NCI-H748 (cell line): ENCODE data around the gene PAIP2.
"Not testable (repeated sequence)": the region's sequence is repeated elsewhere in the genome, so short reads cannot be mapped to it uniquely, and the experiment has no call there.

ENCODE experiments used
- DNase-seq: peaks from one replicate; lab custom pipeline; 2025; ENCODE audit not compliant: unreplicated experiment; lab: John Stamatoyannopoulos, UW

Gene PAIP2

GRCh38 chr5:139314276-139314675, 27.4 kb upstream of the PAIP2 start:
- no peak for DNase-seq

- DNase-seq: no peak
Measured at GRCh38 chr5:139315056-139315615, 26.5 kb upstream of the PAIP2 start.

GRCh38 chr5:139335811-139336210, 5.8 kb upstream of the PAIP2 start:
- peak; percentile 7 for DNase-seq

- no peak for DNase-seq
Measured at GRCh38 chr5:139340051-139340450, 1.6 kb upstream of the PAIP2 start.

DNA sequence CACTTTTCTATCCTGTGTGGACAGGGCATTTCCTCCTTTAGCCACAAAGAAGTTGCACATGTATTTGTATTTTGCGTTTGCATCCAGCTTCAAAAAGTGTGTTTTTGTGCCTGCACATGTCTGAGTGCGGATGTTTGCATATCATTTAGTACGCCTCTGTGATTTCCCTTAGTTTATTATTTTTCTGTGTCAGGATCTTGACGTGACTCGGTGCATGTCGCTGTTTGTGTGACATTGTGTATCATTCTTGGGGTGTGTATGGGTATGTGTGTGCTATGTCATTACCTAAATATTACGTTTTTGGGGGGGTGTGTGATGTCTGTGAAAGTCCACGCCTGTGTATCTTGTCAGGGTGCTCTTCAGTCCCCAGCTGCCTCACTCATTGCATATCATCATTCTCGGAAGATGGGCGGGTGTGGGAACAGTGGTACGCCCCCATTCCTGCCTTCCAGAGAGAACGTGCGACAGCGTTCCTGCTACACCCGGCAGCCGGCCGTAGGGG, 416 bp upstream of the PAIP2 start:
- no peak for DNase-seq

GRCh38 chr5:139342423-139342723, 719 bp downstream of the PAIP2 start:
- no peak for DNase-seq

- no peak for DNase-seq
Measured at GRCh38 chr5:139343476-139343875, 1.8 kb downstream of the PAIP2 start.

DNA sequence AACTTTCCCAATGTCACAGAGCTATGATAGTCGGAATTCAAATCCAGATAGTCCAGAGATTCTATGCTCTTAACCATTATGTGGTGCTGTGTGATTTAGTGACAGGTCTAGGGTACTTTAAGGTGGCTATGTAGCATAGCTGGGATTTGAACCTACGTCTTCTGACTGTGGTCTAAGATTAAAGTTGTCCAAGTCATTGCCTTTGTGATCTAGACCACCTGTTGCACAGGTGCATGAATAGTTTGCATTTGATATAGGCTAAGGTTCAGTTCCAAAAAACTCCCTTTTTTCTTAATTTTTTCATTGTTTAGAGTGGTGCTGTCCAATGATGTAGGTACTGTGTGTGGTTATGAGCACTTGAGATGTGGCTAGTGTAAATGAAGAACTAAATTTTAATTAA, 2.5 kb downstream of the PAIP2 start:
- DNase-seq: no peak

- DNase-seq: not testable (repeated sequence)
Measured at GRCh38 chr5:139345442-139345841, 3.8 kb downstream of the PAIP2 start.

- not testable (repeated sequence) for DNase-seq
Measured at GRCh38 chr5:139347863-139348262, 6.2 kb downstream of the PAIP2 start.

- DNase-seq: no peak
Measured at GRCh38 chr5:139354186-139354585, 12.5 kb downstream of the PAIP2 start.

- DNase-seq: not testable (repeated sequence)
Measured at GRCh38 chr5:139355900-139356299, 14.2 kb downstream of the PAIP2 start.

DNA sequence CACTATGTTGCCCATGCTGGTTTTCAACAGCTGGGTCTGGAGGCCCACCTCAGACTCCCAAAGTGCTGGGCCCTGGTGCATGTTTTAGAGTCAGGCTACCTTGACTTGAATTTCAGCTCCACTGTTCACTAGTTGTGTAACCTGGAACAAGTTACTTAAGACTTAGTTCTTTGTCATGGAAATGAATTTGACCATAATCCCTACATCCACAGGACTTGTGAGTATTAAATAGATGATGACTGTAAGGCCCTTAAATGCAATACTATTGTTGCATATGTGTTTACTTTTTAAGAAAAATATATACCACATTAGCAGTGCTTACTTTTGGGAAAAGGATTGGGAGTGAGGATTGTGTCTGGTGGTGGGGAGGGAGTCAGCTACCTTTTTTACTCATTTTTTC, 16.4 kb downstream of the PAIP2 start:
- no peak for DNase-seq

GRCh38 chr5:139360384-139360783, 18.7 kb downstream of the PAIP2 start:
- DNase-seq: no peak

DNA sequence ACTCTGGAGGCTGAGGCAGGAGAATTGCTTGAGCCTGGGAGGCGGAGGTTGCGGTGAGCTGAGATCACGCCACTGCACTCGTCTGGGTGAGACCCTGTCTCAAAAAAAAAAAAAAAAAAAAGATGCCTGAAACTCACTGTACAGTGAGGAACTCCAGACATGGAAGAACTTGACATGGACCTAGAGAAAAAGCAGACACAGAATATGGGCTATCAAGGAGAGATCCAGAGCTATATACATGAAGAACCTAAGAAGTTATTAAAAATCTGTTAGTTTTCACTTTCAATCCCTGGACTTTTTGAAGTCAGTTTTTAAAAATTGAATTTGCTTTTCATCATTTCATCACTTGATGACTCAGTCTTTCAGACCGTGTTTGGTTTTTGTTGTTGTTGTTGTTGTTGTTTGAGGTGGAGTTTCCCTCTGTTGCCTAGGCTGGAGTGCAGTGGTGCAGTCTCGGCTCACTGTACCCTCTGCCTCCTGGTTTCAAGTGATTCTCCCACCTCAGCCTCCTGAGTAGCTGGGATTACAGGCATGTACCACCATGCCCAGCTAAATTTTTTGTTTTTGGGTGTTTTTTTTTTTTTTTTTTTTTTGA, 20.3 kb downstream of the PAIP2 start:
- no peak for DNase-seq

DNA sequence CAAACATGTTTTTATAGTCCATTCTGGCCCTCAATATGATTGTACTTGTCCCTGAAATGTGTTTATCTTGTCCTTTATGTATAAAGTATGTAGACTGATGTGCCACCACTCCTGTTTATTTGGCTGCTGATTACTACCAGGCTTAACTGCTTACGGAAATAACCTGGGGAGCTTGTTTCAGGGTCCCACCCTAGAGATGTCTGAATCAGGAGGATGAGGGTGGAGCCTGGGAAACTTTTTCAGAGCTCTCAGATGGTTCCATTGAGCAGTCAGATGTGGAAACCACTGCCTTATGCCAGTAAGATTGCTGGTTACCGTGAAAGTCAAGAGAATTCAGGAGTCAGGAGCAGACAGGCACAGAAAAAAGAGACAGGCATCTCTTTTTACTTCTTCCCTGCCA, 22.3 kb downstream of the PAIP2 start:
- no peak for DNase-seq

DNA sequence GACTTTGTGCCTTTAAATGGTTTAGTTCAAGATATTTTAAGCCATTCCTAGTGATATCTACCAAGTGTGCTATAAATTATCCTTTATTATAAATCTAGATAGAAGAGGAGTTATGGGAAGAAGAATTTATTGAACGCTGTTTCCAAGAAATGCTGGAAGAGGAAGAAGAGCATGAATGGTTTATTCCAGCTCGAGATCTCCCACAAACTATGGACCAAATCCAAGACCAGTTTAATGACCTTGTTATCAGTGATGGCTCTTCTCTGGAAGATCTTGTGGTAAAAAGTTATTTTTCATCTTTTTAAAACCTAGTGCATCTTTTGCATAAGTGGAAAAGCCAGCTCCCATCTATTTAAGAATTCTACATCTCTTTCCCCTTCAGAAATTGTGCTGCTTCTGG, 22.8 kb downstream of the PAIP2 start:
- DNase-seq: no peak

GRCh38 chr5:139368613-139369012, 27.0 kb downstream of the PAIP2 start:
- DNase-seq: no peak

- DNase-seq: no peak
Measured at GRCh38 chr5:139369181-139369580, 27.5 kb downstream of the PAIP2 start.

DNA sequence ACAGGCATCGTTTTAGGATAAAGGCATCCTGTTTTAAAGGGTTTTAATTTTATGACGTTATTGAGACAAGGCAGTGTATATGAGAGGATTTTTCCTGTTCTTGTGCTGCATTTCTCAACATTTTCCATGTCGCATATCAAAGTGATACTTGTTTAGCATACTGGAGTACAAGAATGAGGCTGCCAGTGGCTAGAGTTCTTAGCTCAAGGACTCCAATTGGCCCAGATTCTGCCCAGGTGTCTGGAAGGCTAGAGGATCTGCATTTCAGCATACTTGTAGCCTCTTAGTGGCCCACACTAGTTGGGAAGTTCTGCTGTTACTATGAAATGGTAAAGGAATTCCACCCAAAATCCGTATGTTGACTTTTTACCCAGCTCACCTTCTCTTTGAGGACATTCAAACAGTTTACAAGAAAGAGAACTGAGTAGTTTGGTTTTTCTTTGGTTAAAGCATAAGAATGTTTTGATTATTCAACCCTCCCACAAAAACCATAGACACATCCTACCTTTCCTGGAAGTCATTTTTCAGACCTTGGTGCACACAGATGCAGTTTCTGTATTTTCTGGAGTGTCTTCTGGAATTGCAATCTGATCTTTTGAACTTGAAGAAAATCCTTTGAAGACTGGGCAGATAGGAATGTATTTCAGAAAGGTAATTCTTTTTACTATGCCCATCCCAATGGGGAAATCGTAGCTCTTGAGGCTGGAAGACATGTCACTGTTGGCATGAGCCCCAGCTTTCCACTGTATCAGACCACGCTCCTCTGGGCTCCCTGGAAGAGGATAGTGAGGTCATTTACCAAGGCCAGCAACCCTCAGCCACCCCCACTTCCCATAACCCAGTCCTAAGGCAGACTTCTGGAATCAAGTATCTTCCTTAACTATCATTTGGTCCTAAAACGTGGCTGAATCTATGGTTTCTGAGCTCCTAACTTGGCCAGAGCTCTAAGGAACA, 30.1 kb downstream of the PAIP2 start:
- no peak for DNase-seq

- no peak for DNase-seq
Measured at GRCh38 chr5:139374909-139375308, 33.3 kb downstream of the PAIP2 start.

DNA sequence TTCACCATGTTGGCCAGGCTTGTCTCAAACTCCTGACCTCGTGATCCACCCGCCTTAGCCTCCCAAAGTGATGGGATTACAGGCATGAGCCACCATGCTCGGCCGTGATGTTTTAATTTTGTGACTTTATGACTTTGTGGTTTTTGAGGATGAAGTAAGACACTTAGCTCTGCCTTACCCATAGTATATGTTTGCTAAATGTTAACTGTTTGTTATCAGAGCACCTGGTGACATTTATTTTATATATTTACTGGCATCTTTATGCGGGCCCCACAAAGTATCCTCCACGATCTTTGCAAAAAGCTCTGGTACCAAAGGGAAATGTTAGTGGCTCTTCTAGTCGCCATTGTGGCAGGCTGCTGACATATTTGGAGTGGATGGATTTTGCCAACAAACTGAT, 34.7 kb downstream of the PAIP2 start:
- no peak for DNase-seq
